Measurements from ENCODE around the gene KRTAP5-5. TPM values are rescaled to one million over a fixed set of nuclear protein-coding genes. Genes with fewer than 3 reads are reported as not detected.

Gene KRTAP5-5
- polyA plus RNA-seq, 1 donor (not counting 4 experiments of a cell fraction or from before 2014, with no cell fraction given): not detected

- Histone ChIP-seq H4K20me1 (ENCODE audit: control insufficient read depth, extremely low read depth, insufficient read depth, low read length) (no peaks in the 10 kb centered on the region), H3K36me3 (ENCODE audit: control insufficient read depth in 2 of 2, extremely low read depth in 1 of 2, insufficient read depth in 2 of 2, low read length in 2 of 2) (no peaks in the 10 kb centered on the region), H3K27ac (ENCODE audit: control insufficient read depth, insufficient read depth, low read length) (no peak overlapping the region), H3K4me3 (ENCODE audit: control insufficient read depth in 2 of 3, extremely low read depth in 1 of 3, insufficient read depth in 2 of 3, low read depth in 1 of 3, low read length in 3 of 3) (no peak overlapping the region), H3K9ac (ENCODE audit: control insufficient read depth, extremely low read depth, insufficient read depth, low read length) (no peak overlapping the region), H3K79me2 (ENCODE audit: control insufficient read depth, insufficient read depth, low read length) (no peaks in the 10 kb centered on the region), H3K4me2 (ENCODE audit: control insufficient read depth, extremely low read depth, insufficient read depth, low read depth, low read length) (no peak overlapping the region), H3K9me1 (ENCODE audit: control insufficient read depth, extremely low read depth, insufficient read depth, low read length) (no peaks in the 10 kb centered on the region), H2AFZ (ENCODE audit: control insufficient read depth, low read length) (no peak overlapping the region), H3K27me3 (ENCODE audit: control insufficient read depth, extremely low read depth, insufficient read depth, low read length) (no peaks in the 10 kb centered on the region), H3K4me1 (ENCODE audit: control insufficient read depth, extremely low read depth, insufficient read depth, low read length) (no peaks in the 10 kb centered on the region), H3K9me3 (ENCODE audit: control insufficient read depth, low read depth, low read length) (no peaks in the 10 kb centered on the region)
- DNase-seq (ENCODE audit: low read depth, low spot score) (no peak), FAIRE-seq (no peak)
- TF ChIP-seq CTCF (optimal IDR thresholded peaks at IDR 0.05 in 1 of 3, IDR thresholded peaks at IDR 0.05 in 1 of 3, conservative IDR thresholded peaks at IDR 0.05 in 1 of 3; ENCODE audit: extremely low read depth in 1 of 3, insufficient read depth in 2 of 3, low read length in 3 of 3) (no peak), EZH2 (IDR thresholded peaks at IDR 0.05; ENCODE audit: low read length) (no peak)
- dilution Hi-C loops (cut with MboI; ENCODE audit: extremely low pct_ligation_motif_present, low sequenced_read_pairs): no loop called here
These were observed 10.1 kb upstream of the KRTAP5-5 start for GRCh38 chr11:1619449-1619848.

GRCh38 chr11:1622086-1622485 lies 7.5 kb upstream of the KRTAP5-5 start, which contains the start of gene KRTAP5-4:
Gene KRTAP5-4 (minus strand): TSS chr11:1622138. CDS start chr11:1622093, 45 bp downstream.
- Histone ChIP-seq H3K4me3 (ENCODE audit: control insufficient read depth in 2 of 3, extremely low read depth in 1 of 3, insufficient read depth in 2 of 3, low read depth in 1 of 3, low read length in 3 of 3) (no peak within 1 kb of the TSS), H3K27me3 (ENCODE audit: control insufficient read depth, extremely low read depth, insufficient read depth, low read length) (peaks cover 2% of the 10 kb centered on the region), H3K9ac (ENCODE audit: control insufficient read depth, extremely low read depth, insufficient read depth, low read length) (no peak within 1 kb of the TSS), H3K9me1 (ENCODE audit: control insufficient read depth, extremely low read depth, insufficient read depth, low read length) (no peaks in the 10 kb centered on the region), H3K4me2 (ENCODE audit: control insufficient read depth, extremely low read depth, insufficient read depth, low read depth, low read length) (no peak within 1 kb of the TSS), H4K20me1 (ENCODE audit: control insufficient read depth, extremely low read depth, insufficient read depth, low read length) (no peaks in the 10 kb centered on the region), H3K27ac (ENCODE audit: control insufficient read depth, insufficient read depth, low read length) (no peak within 1 kb of the TSS), H3K79me2 (ENCODE audit: control insufficient read depth, insufficient read depth, low read length) (no peaks in the 10 kb centered on the region), H3K36me3 (ENCODE audit: control insufficient read depth in 2 of 2, extremely low read depth in 1 of 2, insufficient read depth in 2 of 2, low read length in 2 of 2) (no peaks in the 10 kb centered on the region), H2AFZ (ENCODE audit: control insufficient read depth, low read length) (no peak within 1 kb of the TSS), H3K9me3 (ENCODE audit: control insufficient read depth, low read depth, low read length) (no peaks in the 10 kb centered on the region), H3K4me1 (ENCODE audit: control insufficient read depth, extremely low read depth, insufficient read depth, low read length) (no peaks in the 10 kb centered on the region)
- no peak for DNase-seq (ENCODE audit: low read depth, low spot score)
- TF ChIP-seq CTCF (optimal IDR thresholded peaks at IDR 0.05 in 1 of 3, IDR thresholded peaks at IDR 0.05 in 1 of 3, conservative IDR thresholded peaks at IDR 0.05 in 1 of 3; ENCODE audit: extremely low read depth in 1 of 3, insufficient read depth in 2 of 3, low read length in 3 of 3) (no peak), EZH2 (IDR thresholded peaks at IDR 0.05; ENCODE audit: low read length) (no peak)
- dilution Hi-C loops (cut with MboI; ENCODE audit: extremely low pct_ligation_motif_present, low sequenced_read_pairs): no loop called here
- no peak for FAIRE-seq
